Neuronal stem cell (in vitro differentiated cells): ENCODE data around the gene AKAP6.

ENCODE experiments used
- DNase-seq: peaks from one replicate; pipeline ENCODE4 v3.0.0-alpha.2; 2013; ENCODE audit warnings: low spot score
- H2AFZ ChIP-seq: one replicate; pipeline ENCODE4 v1.6.1; 2013; ENCODE audit warnings: mild to moderate bottlenecking, low read length, inconsistent platforms
- H2AK5ac ChIP-seq: 2 replicates; pipeline ENCODE4 v1.6.1; 2013; ENCODE audit warnings: low read depth, mild to moderate bottlenecking, inconsistent platforms, low read length, moderate library complexity, mixed read lengths
- H2BK120ac ChIP-seq: 2 replicates; pipeline ENCODE4 v1.6.1; 2013; ENCODE audit warnings: low read depth, mild to moderate bottlenecking, inconsistent platforms, low read length, moderate library complexity, mixed read lengths
- H2BK12ac ChIP-seq: one replicate; pipeline ENCODE4 v1.6.1; 2013; ENCODE audit warnings: low read length, inconsistent platforms
- H2BK15ac ChIP-seq: 2 replicates; pipeline ENCODE4 v1.6.1; 2013; ENCODE audit warnings: mild to moderate bottlenecking, low read length, inconsistent platforms, mixed read lengths
- H2BK5ac ChIP-seq: one replicate; pipeline ENCODE4 v1.6.1; 2013; ENCODE audit warnings: inconsistent platforms, mild to moderate bottlenecking, low read length, moderate library complexity
- H3K14ac ChIP-seq: one replicate; pipeline ENCODE4 v1.6.1; 2013; ENCODE audit warnings: low read length, inconsistent platforms
- H3K18ac ChIP-seq: 2 replicates; pipeline ENCODE4 v1.6.1; 2013; ENCODE audit warnings: low read length, inconsistent platforms
- H3K23ac ChIP-seq: 2 replicates; pipeline ENCODE4 v1.6.1; 2013; ENCODE audit warnings: low read depth, mild to moderate bottlenecking, mixed read lengths, low read length, inconsistent platforms; ENCODE audit not compliant: poor library complexity
- H3K27ac ChIP-seq: replicated peaks from 3 replicates; pipeline ENCODE4 v1.5.1; 2013; ENCODE audit warnings: low read length, inconsistent platforms
- H3K27me3 ChIP-seq, 3 experiments: 2 replicates each; pipeline ENCODE4 v1.6.1; 2013; ENCODE audit warnings: low read length in 3 of 3, mild to moderate bottlenecking in 2 of 3, inconsistent platforms in 1 of 3, low read depth in 1 of 3, mixed read lengths in 1 of 3, moderate library complexity in 1 of 3; ENCODE audit not compliant: control insufficient read depth in 3 of 3, insufficient read depth in 3 of 3
- H3K36me3 ChIP-seq, 2 donors: replicated peaks in 1 of 2; 2 replicates each; pipeline ENCODE4 v1.6.1; 2013; ENCODE audit warnings: low read length in 2 of 2; ENCODE audit not compliant: control insufficient read depth in 2 of 2, insufficient read depth in 2 of 2
- H3K4ac ChIP-seq: 2 replicates; pipeline ENCODE4 v1.6.1; 2013; ENCODE audit warnings: inconsistent platforms, mild to moderate bottlenecking, low read length, moderate library complexity
- H3K4me1 ChIP-seq, 2 donors: 1 replicate in 1 of 2; 2 replicates in 1 of 2; pipeline ENCODE4 v1.6.1; 2013; ENCODE audit warnings: low read length in 2 of 2, low read depth in 1 of 2; ENCODE audit not compliant: control insufficient read depth in 2 of 2, insufficient read depth in 1 of 2
- H3K4me2 ChIP-seq: one replicate; pipeline ENCODE4 v1.6.1; 2013; ENCODE audit warnings: mild to moderate bottlenecking, low read length, inconsistent platforms; ENCODE audit not compliant: insufficient read depth, poor library complexity, severe bottlenecking
- H3K4me3 ChIP-seq, 2 donors: 2 replicates each; pipeline ENCODE4 v1.5.1; 2013; ENCODE audit warnings: low read length in 2 of 2, mild to moderate bottlenecking in 2 of 2, inconsistent platforms in 1 of 2, moderate library complexity in 1 of 2
- H3K79me1 ChIP-seq: one replicate; pipeline ENCODE4 v1.6.1; 2013; ENCODE audit warnings: low read depth, mild to moderate bottlenecking, inconsistent platforms, low read length, moderate library complexity
- H3K9ac ChIP-seq: one replicate; pipeline ENCODE4 v1.6.1; 2013; ENCODE audit warnings: mild to moderate bottlenecking, low read depth, low read length, inconsistent platforms; ENCODE audit not compliant: poor library complexity
- H3K9me3 ChIP-seq, 2 donors: replicated peaks in 1 of 2; 2 replicates each; pipeline versions ENCODE3 to v1.6.1; 2013; ENCODE audit warnings: low read length in 2 of 2, mild to moderate bottlenecking in 2 of 2, inconsistent platforms in 1 of 2, low read depth in 1 of 2, mixed read lengths in 1 of 2, moderate library complexity in 1 of 2; ENCODE audit not compliant: control insufficient read depth in 2 of 2, insufficient read depth in 1 of 2
- H4K8ac ChIP-seq: one replicate; pipeline ENCODE4 v1.6.1; 2013; ENCODE audit warnings: low read depth, mild to moderate bottlenecking, inconsistent platforms, low read length, moderate library complexity
- H4K91ac ChIP-seq: one replicate; pipeline ENCODE4 v1.6.1; 2013; ENCODE audit warnings: low read length, low read depth, mild to moderate bottlenecking, inconsistent platforms; ENCODE audit not compliant: poor library complexity
- WGBS, 2 donors: extraction: QIAGEN DNeasy Blood & Tissue Kit; methylation state at CpG; one replicate each; pipeline ENCODE4 v1.1.7; 2013; ENCODE audit warnings: missing lambda C conversion rate in 2 of 2, mixed read lengths in 1 of 2; ENCODE audit not compliant: insufficient read length in 2 of 2, insufficient replicate concordance in 1 of 2; ENCODE audit errors: extremely low coverage in 2 of 2; 5-methylcytosine and 5-hydroxymethylcytosine counted together

AKAP6 gene

GRCh38 chr14:32650030-32650429 is 320.9 kb downstream of the AKAP6 start:
- Histone ChIP-seq H3K14ac (no peak overlapping the region), H3K27ac (no peak overlapping the region), H2BK5ac (no peak overlapping the region), H3K4ac (no peak overlapping the region), H3K18ac (peak overlapping the region; percentile 64), H4K8ac (no peak overlapping the region), H3K4me2 (no peak overlapping the region), H3K9ac (no peak overlapping the region), H2BK120ac (no peak overlapping the region), H2AFZ (no peak overlapping the region), H3K9me3 (no peaks in the 10 kb centered on the region), H3K4me3 (no peak overlapping the region), H3K79me1 (no peaks in the 10 kb centered on the region), H3K23ac (no peak overlapping the region), H2BK15ac (no peak overlapping the region), H3K4me1 (no peaks in the 10 kb centered on the region), H2AK5ac (no peak overlapping the region), H3K36me3 (no peaks in the 10 kb centered on the region), H2BK12ac (no peak overlapping the region), H4K91ac (no peak overlapping the region), H3K27me3 (no peaks in the 10 kb centered on the region)
- WGBS, 2 donors: no CpG with 5 or more reads among the region's 7 CpGs
- no peak for DNase-seq

DNA sequence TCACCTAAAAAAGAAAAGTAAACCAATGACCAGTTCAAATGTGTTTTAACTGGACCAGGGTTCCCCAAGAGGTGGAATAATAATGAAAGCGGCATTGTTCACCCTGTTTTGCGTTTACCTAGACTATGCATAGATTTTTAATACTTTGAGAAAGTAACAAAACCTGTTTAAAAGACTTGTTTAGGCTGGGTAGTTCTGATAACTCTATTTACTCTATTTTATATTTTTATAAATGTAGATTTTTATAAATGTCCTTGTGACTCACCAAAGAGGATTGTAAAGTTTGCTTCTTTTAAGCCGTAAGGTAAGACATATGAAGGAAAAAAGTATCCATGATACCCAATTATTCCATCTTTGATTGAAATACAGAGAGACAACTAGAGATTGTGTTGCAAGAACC is 321.6 kb downstream of the AKAP6 start:
- H3K14ac ChIP-seq: no peak overlapping the region
- no peak for DNase-seq
- no CpG with 5 or more reads among the region's 3 CpGs for WGBS, 2 donors

DNA sequence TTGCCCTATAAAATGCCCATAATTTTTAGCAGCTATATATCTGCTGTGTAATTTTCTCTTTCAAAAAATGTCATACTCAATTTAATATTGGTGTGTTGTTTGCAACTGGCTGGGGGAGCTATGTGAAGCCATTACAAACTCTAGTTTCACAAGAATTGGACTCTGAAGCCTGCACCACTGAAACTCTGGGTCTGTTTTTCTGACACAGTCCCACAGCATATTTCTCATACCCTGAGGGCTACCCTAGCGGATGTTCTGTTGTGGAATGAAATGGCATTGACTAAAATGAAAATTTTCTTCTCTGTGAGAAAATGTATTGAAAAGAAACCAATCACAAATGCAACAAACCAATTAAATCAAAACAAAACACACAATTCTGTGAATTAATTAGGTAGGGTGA is 325.0 kb downstream of the AKAP6 start:
- Histone ChIP-seq H2BK15ac (no peak overlapping the region), H3K4me1 (no peaks in the 10 kb centered on the region), H3K9ac (no peak overlapping the region), H3K36me3 (no peaks in the 10 kb centered on the region), H3K4me3 (no peak overlapping the region), H4K91ac (no peak overlapping the region), H2AFZ (no peak overlapping the region), H3K14ac (no peak overlapping the region), H3K23ac (no peak overlapping the region), H2AK5ac (no peak overlapping the region), H3K9me3 (no peaks in the 10 kb centered on the region), H3K4ac (no peak overlapping the region), H3K27ac (no peak overlapping the region), H3K18ac (no peak overlapping the region), H3K4me2 (no peak overlapping the region), H2BK5ac (no peak overlapping the region), H2BK12ac (no peak overlapping the region), H4K8ac (no peak overlapping the region), H3K79me1 (no peaks in the 10 kb centered on the region), H2BK120ac (no peak overlapping the region), H3K27me3 (no peaks in the 10 kb centered on the region)
- no CpG with 5 or more reads among the region's 1 CpG for WGBS, 2 donors
- no peak for DNase-seq

More for the DNA sequence above, 321.6 kb downstream of the AKAP6 start:
- Histone ChIP-seq H3K27ac (no peak overlapping the region), H3K27me3 (no peaks in the 10 kb centered on the region), H3K18ac (no peak overlapping the region), H3K23ac (no peak overlapping the region), H3K36me3 (no peaks in the 10 kb centered on the region), H2BK5ac (no peak overlapping the region), H3K4me3 (no peak overlapping the region), H3K4ac (no peak overlapping the region), H2AFZ (no peak overlapping the region), H2AK5ac (no peak overlapping the region), H3K9me3 (no peaks in the 10 kb centered on the region), H3K79me1 (no peaks in the 10 kb centered on the region), H3K4me1 (no peaks in the 10 kb centered on the region), H2BK15ac (no peak overlapping the region), H3K9ac (no peak overlapping the region), H4K91ac (no peak overlapping the region), H4K8ac (no peak overlapping the region), H3K4me2 (no peak overlapping the region), H2BK120ac (no peak overlapping the region), H2BK12ac (no peak overlapping the region)

GRCh38 chr14:32656601-32657000 is 327.5 kb downstream of the AKAP6 start:
- H3K4ac ChIP-seq: no peak overlapping the region

More at GRCh38 chr14:32656601-32657000, 327.5 kb downstream of the AKAP6 start:
- Histone ChIP-seq H2BK12ac (no peak overlapping the region), H3K4me2 (no peak overlapping the region), H3K27me3 (no peaks in the 10 kb centered on the region), H2AK5ac (no peak overlapping the region), H2BK120ac (no peak overlapping the region), H3K14ac (no peak overlapping the region), H3K36me3 (no peaks in the 10 kb centered on the region), H2BK15ac (no peak overlapping the region), H3K18ac (no peak overlapping the region), H2AFZ (no peak overlapping the region), H3K9ac (no peak overlapping the region), H2BK5ac (no peak overlapping the region), H4K8ac (no peak overlapping the region), H3K9me3 (no peaks in the 10 kb centered on the region), H3K4me3 (no peak overlapping the region), H3K23ac (no peak overlapping the region), H4K91ac (no peak overlapping the region), H3K79me1 (no peaks in the 10 kb centered on the region), H3K4me1 (no peaks in the 10 kb centered on the region), H3K27ac (no peak overlapping the region)
- DNase-seq: no peak
- WGBS, 2 donors: no CpG with 5 or more reads among the region's 3 CpGs
